ENCODE data around the gene CKM. TPM values are rescaled to one million over a fixed set of nuclear protein-coding genes. Genes with fewer than 3 reads are reported as not detected.

The CKM gene
- total RNA-seq, 3 donors from 2014 or later = not detected

GRCh38 chr19:45306040-45306439, 16.6 kb downstream of the CKM start:
- no peaks in the 10 kb centered on the region for H3K9me3 ChIP-seq
- H3K27me3 ChIP-seq = no peaks in the 10 kb centered on the region
- H3K4me3 ChIP-seq = no peak overlapping the region
- H3K36me3 ChIP-seq = no peaks in the 10 kb centered on the region
- no peaks in the 10 kb centered on the region for H3K4me1 ChIP-seq
- no peak overlapping the region for H3K27ac ChIP-seq
- DNase-seq (ENCODE audit: low spot score in 2 of 2) = no peak
- intact Hi-C loops (cut with DNase I; ENCODE audit: low total_unique reads) = no loop called here
- no peak for TF ChIP-seq CTCF (IDR thresholded peaks at IDR 0.05)
- TF ChIP-seq POLR2A (IDR thresholded peaks at IDR 0.05) = no peak

- no peak overlapping the region for H3K27ac ChIP-seq
- DNase-seq (ENCODE audit: low spot score in 2 of 2) = no peak
- H3K36me3 ChIP-seq = no peaks in the 10 kb centered on the region
- H3K9me3 ChIP-seq = no peaks in the 10 kb centered on the region
- H3K27me3 ChIP-seq = no peaks in the 10 kb centered on the region
- intact Hi-C loops (cut with DNase I; ENCODE audit: low total_unique reads) = no loop called here
- H3K4me3 ChIP-seq = no peak overlapping the region
- TF ChIP-seq CTCF (IDR thresholded peaks at IDR 0.05) = no peak
- no peak for TF ChIP-seq POLR2AphosphoS5 (IDR thresholded peaks at IDR 0.05)
- no peak for TF ChIP-seq POLR2A (IDR thresholded peaks at IDR 0.05)
- H3K4me1 ChIP-seq = no peaks in the 10 kb centered on the region
Observed at GRCh38 chr19:45305421-45305820, 17.3 kb downstream of the CKM start.

- TF ChIP-seq POLR2A (IDR thresholded peaks at IDR 0.05) = no peak
- H3K27me3 ChIP-seq = no peaks in the 10 kb centered on the region
- no peak overlapping the region for H3K4me3 ChIP-seq
- no peaks in the 10 kb centered on the region for H3K4me1 ChIP-seq
- intact Hi-C loops (cut with DNase I; ENCODE audit: low total_unique reads) = no loop called here
- no peak for DNase-seq (ENCODE audit: low spot score in 2 of 2)
- no peak overlapping the region for H3K27ac ChIP-seq
- no peaks in the 10 kb centered on the region for H3K9me3 ChIP-seq
- H3K36me3 ChIP-seq = no peaks in the 10 kb centered on the region
Observed at GRCh38 chr19:45305007-45305406, 17.7 kb downstream of the CKM start.

GRCh38 chr19:45304141-45304926, 18.3 kb downstream of the CKM start:
- H3K4me3 ChIP-seq = no peak overlapping the region
- DNase-seq (ENCODE audit: low spot score in 2 of 2) = no peak
- no peaks in the 10 kb centered on the region for H3K4me1 ChIP-seq
- no peaks in the 10 kb centered on the region for H3K27me3 ChIP-seq
- TF ChIP-seq CTCF (IDR thresholded peaks at IDR 0.05) = no peak
- TF ChIP-seq POLR2AphosphoS5 (IDR thresholded peaks at IDR 0.05) = no peak
- TF ChIP-seq POLR2A (IDR thresholded peaks at IDR 0.05) = no peak
- H3K36me3 ChIP-seq = peaks cover 2% of the 10 kb centered on the region
- H3K27ac ChIP-seq = no peak overlapping the region
- H3K9me3 ChIP-seq = no peaks in the 10 kb centered on the region
- intact Hi-C loops (cut with DNase I; ENCODE audit: low total_unique reads) = loop anchor here (5.0 kb wide), 1 partner anchor 277 kb away; no protein-coding TSS in a partner anchor

- TF ChIP-seq POLR2A (IDR thresholded peaks at IDR 0.05) (no peak), CTCF (IDR thresholded peaks at IDR 0.05) (no peak), POLR2AphosphoS5 (IDR thresholded peaks at IDR 0.05) (no peak)
- H3K36me3 ChIP-seq = peaks cover 4% of the 10 kb centered on the region
- intact Hi-C loops (cut with DNase I; ENCODE audit: low total_unique reads) = loop anchor here (5.0 kb wide), 1 partner anchor 276 kb away; no protein-coding TSS in a partner anchor
Observed at GRCh38 chr19:45303269-45304060, 19.2 kb downstream of the CKM start.

More at GRCh38 chr19:45303269-45304060, 19.2 kb downstream of the CKM start:
- Histone ChIP-seq H3K4me1 (no peaks in the 10 kb centered on the region), H3K27me3 (no peaks in the 10 kb centered on the region), H3K27ac (no peak overlapping the region), H3K4me3 (no peak overlapping the region), H3K9me3 (no peaks in the 10 kb centered on the region)
- DNase-seq (ENCODE audit: low spot score in 2 of 2) = no peak
